ENCODE data around the gene ZNF286A.
"Not testable (repeated sequence)": the region's sequence is repeated elsewhere in the genome, so short reads cannot be mapped to it uniquely, and the experiment has no call there.

DNA sequence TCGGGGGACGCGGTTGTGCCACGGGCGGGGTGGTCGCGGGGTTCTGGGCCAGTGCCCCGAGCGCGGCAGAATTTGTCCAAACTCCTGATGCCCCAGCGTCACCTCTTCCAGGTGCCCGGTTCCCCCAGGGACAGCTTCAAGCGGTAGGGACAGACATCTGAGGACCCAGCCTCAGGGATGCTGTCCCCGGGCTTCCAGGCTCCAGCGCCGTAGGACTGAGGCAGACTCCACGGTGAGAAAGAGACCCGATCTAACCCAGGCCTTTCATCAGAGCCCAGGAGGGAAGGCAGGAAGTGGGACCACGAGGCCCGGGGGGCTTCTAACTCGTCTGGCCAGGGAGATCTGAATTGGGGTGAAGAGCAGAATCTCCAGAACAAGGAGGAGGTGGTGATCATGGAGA is 385 bp downstream of the ZNF286A start:
- not testable (repeated sequence) for TF ChIP-seq SMC3 (IDR thresholded peaks at IDR 0.05; ENCODE audit: low read length); SRSF4 (IDR thresholded peaks at IDR 0.05; ENCODE audit: low read depth, low read length, poor library complexity, severe bottlenecking); ZNF792 (CRISPR knock-in tag; IDR thresholded peaks at IDR 0.05); SPEN (CRISPR knock-in tag; IDR thresholded peaks at IDR 0.05; ENCODE audit: low read depth); TARDBP (CRISPR knock-in tag; IDR thresholded peaks at IDR 0.05); XBP1 (CRISPR knock-in tag; IDR thresholded peaks at IDR 0.05); EZH2 (conservative IDR thresholded peaks at IDR 0.05; ENCODE audit: low read depth, low read length)
- TF ChIP-seq, protein P1, sequence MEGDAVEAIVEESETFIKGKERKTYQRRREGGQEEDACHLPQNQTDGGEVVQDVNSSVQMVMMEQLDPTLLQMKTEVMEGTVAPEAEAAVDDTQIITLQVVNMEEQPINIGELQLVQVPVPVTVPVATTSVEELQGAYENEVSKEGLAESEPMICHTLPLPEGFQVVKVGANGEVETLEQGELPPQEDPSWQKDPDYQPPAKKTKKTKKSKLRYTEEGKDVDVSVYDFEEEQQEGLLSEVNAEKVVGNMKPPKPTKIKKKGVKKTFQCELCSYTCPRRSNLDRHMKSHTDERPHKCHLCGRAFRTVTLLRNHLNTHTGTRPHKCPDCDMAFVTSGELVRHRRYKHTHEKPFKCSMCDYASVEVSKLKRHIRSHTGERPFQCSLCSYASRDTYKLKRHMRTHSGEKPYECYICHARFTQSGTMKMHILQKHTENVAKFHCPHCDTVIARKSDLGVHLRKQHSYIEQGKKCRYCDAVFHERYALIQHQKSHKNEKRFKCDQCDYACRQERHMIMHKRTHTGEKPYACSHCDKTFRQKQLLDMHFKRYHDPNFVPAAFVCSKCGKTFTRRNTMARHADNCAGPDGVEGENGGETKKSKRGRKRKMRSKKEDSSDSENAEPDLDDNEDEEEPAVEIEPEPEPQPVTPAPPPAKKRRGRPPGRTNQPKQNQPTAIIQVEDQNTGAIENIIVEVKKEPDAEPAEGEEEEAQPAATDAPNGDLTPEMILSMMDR (CRISPR knock-in tag; IDR thresholded peaks at IDR 0.05), result not testable (repeated sequence)
- TF ChIP-seq, protein P2, sequence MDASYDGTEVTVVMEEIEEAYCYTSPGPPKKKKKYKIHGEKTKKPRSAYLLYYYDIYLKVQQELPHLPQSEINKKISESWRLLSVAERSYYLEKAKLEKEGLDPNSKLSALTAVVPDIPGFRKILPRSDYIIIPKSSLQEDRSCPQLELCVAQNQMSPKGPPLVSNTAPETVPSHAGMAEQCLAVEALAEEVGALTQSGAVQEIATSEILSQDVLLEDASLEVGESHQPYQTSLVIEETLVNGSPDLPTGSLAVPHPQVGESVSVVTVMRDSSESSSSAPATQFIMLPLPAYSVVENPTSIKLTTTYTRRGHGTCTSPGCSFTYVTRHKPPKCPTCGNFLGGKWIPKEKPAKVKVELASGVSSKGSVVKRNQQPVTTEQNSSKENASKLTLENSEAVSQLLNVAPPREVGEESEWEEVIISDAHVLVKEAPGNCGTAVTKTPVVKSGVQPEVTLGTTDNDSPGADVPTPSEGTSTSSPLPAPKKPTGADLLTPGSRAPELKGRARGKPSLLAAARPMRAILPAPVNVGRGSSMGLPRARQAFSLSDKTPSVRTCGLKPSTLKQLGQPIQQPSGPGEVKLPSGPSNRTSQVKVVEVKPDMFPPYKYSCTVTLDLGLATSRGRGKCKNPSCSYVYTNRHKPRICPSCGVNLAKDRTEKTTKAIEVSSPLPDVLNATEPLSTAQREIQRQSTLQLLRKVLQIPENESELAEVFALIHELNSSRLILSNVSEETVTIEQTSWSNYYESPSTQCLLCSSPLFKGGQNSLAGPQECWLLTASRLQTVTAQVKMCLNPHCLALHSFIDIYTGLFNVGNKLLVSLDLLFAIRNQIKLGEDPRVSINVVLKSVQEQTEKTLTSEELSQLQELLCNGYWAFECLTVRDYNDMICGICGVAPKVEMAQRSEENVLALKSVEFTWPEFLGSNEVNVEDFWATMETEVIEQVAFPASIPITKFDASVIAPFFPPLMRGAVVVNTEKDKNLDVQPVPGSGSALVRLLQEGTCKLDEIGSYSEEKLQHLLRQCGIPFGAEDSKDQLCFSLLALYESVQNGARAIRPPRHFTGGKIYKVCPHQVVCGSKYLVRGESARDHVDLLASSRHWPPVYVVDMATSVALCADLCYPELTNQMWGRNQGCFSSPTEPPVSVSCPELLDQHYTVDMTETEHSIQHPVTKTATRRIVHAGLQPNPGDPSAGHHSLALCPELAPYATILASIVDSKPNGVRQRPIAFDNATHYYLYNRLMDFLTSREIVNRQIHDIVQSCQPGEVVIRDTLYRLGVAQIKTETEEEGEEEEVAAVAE (CRISPR knock-in tag; IDR thresholded peaks at IDR 0.05; ENCODE audit: borderline replicate concordance), result not testable (repeated sequence)

All from HepG2 (cell line).